H9 (cell line): Measurements from ENCODE around the gene NPRL2. TPM values are rescaled to one million over a fixed set of nuclear protein-coding genes. Genes with fewer than 3 reads are reported as not detected.

ENCODE experiments used
- DNase-seq: peaks from one replicate; pipeline ENCODE4 v3.0.0-alpha.2; 2017
- H2AFZ ChIP-seq: one replicate; pipeline ENCODE4 v1.6.1; 2013; ENCODE audit warnings: mild to moderate bottlenecking, low read length, control low read depth, moderate library complexity
- H2AK5ac ChIP-seq: 2 replicates; pipeline ENCODE4 v1.6.1; 2013; ENCODE audit warnings: low read length, control low read depth, mixed read lengths; ENCODE audit not compliant: insufficient read length
- H2BK120ac ChIP-seq: one replicate; pipeline ENCODE4 v1.6.1; 2013; ENCODE audit warnings: low read depth, mild to moderate bottlenecking, low read length, control low read depth, inconsistent platforms; ENCODE audit not compliant: poor library complexity, severe bottlenecking
- H2BK12ac ChIP-seq: 2 replicates; pipeline ENCODE4 v1.6.1; 2013; ENCODE audit warnings: low read length, control low read depth, mixed read lengths, low read depth; ENCODE audit not compliant: insufficient read length
- H2BK15ac ChIP-seq: 2 replicates; pipeline ENCODE4 v1.6.1; 2013; ENCODE audit warnings: low read depth, low read length, control low read depth
- H2BK20ac ChIP-seq: one replicate; pipeline ENCODE4 v1.6.1; 2013; ENCODE audit warnings: low read depth, mild to moderate bottlenecking, low read length, control low read depth, inconsistent platforms; ENCODE audit not compliant: poor library complexity, severe bottlenecking
- H2BK5ac ChIP-seq: 2 replicates; pipeline ENCODE4 v1.6.1; 2013; ENCODE audit warnings: low read length, control low read depth, mixed read lengths; ENCODE audit not compliant: insufficient read length
- H3K14ac ChIP-seq: 2 replicates; pipeline ENCODE4 v1.6.1; 2013; ENCODE audit warnings: low read length, control low read depth; ENCODE audit not compliant: insufficient read depth
- H3K18ac ChIP-seq: 2 replicates; pipeline ENCODE4 v1.6.1; 2013; ENCODE audit warnings: low read depth, mild to moderate bottlenecking, mixed read lengths, low read length, control low read depth; ENCODE audit not compliant: insufficient read length
- H3K23ac ChIP-seq: 2 replicates; pipeline ENCODE4 v1.6.1; 2013; ENCODE audit warnings: low read length, control low read depth, mixed read lengths, low read depth; ENCODE audit not compliant: insufficient read length
- H3K23me2 ChIP-seq: 2 replicates; pipeline ENCODE4 v1.6.1; 2013; ENCODE audit warnings: low read depth, mild to moderate bottlenecking, mixed read lengths, low read length, control low read depth; ENCODE audit not compliant: insufficient read length, poor library complexity, severe bottlenecking
- H3K27ac ChIP-seq: 2 replicates; pipeline ENCODE4 v1.5.1; 2013; ENCODE audit warnings: low read length, control low read depth, mixed read lengths, low read depth; ENCODE audit not compliant: insufficient read length
- H3K27me3 ChIP-seq: 2 replicates; pipeline ENCODE4 v1.6.1; 2013; ENCODE audit warnings: low read length, control low read depth, inconsistent platforms; ENCODE audit not compliant: insufficient read depth
- H3K4ac ChIP-seq: 2 replicates; pipeline ENCODE4 v1.6.1; 2013; ENCODE audit warnings: low read depth, mild to moderate bottlenecking, control low read depth, inconsistent platforms, low read length, moderate library complexity
- H3K4me1 ChIP-seq: 2 replicates; pipeline ENCODE4 v1.6.1; 2013; ENCODE audit warnings: low read length, control low read depth, inconsistent platforms; ENCODE audit not compliant: insufficient read depth
- H3K4me2 ChIP-seq: 2 replicates; pipeline ENCODE4 v1.6.1; 2013; ENCODE audit warnings: low read length, control low read depth, mixed read lengths; ENCODE audit not compliant: insufficient read length, insufficient read depth
- H3K56ac ChIP-seq: 2 replicates; pipeline ENCODE4 v1.6.1; 2013; ENCODE audit warnings: low read depth, mild to moderate bottlenecking, mixed read lengths, low read length, control low read depth; ENCODE audit not compliant: insufficient read length
- H3K79me1 ChIP-seq: 2 replicates; pipeline ENCODE4 v1.6.1; 2013; ENCODE audit warnings: low read depth, mild to moderate bottlenecking, moderate library complexity, low read length, control low read depth, inconsistent platforms; ENCODE audit not compliant: insufficient read depth, poor library complexity, severe bottlenecking
- H3K79me2 ChIP-seq: 2 replicates; pipeline ENCODE4 v1.6.1; 2013; ENCODE audit warnings: low read length, control low read depth, inconsistent platforms; ENCODE audit not compliant: insufficient read depth
- H3K9ac ChIP-seq: 2 replicates; pipeline ENCODE4 v1.6.1; 2013; ENCODE audit warnings: low read length, control low read depth, mixed read lengths; ENCODE audit not compliant: insufficient read length; ENCODE audit errors: extremely low read depth
- H3K9me3 ChIP-seq: one replicate; pipeline ENCODE4 v1.6.1; 2013; ENCODE audit warnings: low read depth, low read length, inconsistent platforms; ENCODE audit not compliant: control insufficient read depth
- H3T11ph ChIP-seq: one replicate; pipeline ENCODE4 v1.6.1; 2013; ENCODE audit warnings: mild to moderate bottlenecking, low read length, control low read depth, inconsistent platforms
- H4K20me1 ChIP-seq: one replicate; pipeline ENCODE4 v1.6.1; 2013; ENCODE audit not compliant: control insufficient read depth, insufficient read length, insufficient read depth
- H4K5ac ChIP-seq: 2 replicates; pipeline ENCODE4 v1.6.1; 2013; ENCODE audit warnings: low read depth, mild to moderate bottlenecking, mixed read lengths, low read length, control low read depth; ENCODE audit not compliant: insufficient read length
- H4K8ac ChIP-seq: replicated peaks from 2 replicates; pipeline ENCODE4 v1.6.1; 2013; ENCODE audit warnings: low read length, control low read depth, mixed read lengths, low read depth; ENCODE audit not compliant: insufficient read length
- H4K91ac ChIP-seq: 2 replicates; pipeline ENCODE4 v1.6.1; 2013; ENCODE audit warnings: low read depth, mild to moderate bottlenecking, moderate library complexity, mixed read lengths, low read length, control low read depth; ENCODE audit not compliant: insufficient read length
- H3K27ac Mint-ChIP-seq, 3 experiments: 2 replicates in 2 of 3; 3 replicates in 1 of 3; pipeline ENCODE4 v1.8.0; 2020 to 2021; ENCODE audit warnings: mixed read lengths in 3 of 3, mild to moderate bottlenecking in 1 of 3, moderate library complexity in 1 of 3
- H3K27me3 Mint-ChIP-seq: 2 replicates; pipeline ENCODE4 v1.8.0; 2021; ENCODE audit warnings: low read depth, mild to moderate bottlenecking, moderate library complexity, mixed read lengths
- H3K36me3 Mint-ChIP-seq, 3 experiments: 2 replicates in 2 of 3; 3 replicates in 1 of 3; pipeline ENCODE4 v1.8.0; 2020 to 2021; ENCODE audit warnings: low read depth in 3 of 3, mixed read lengths in 3 of 3; ENCODE audit not compliant: insufficient read depth in 1 of 3
- H3K4me1 Mint-ChIP-seq, 2 experiments: 2 replicates each; pipeline ENCODE4 v1.8.0; 2020; ENCODE audit warnings: mixed read lengths in 2 of 2
- H3K4me3 Mint-ChIP-seq, 2 experiments: 2 replicates in 1 of 2; 3 replicates in 1 of 2; pipeline ENCODE4 v1.8.0; 2020 to 2021; ENCODE audit warnings: mild to moderate bottlenecking in 2 of 2, mixed read lengths in 2 of 2, moderate library complexity in 1 of 2
- H3K9me3 Mint-ChIP-seq, 2 experiments: 2 replicates in 1 of 2; 3 replicates in 1 of 2; pipeline ENCODE4 v1.8.0; 2020; ENCODE audit warnings: mild to moderate bottlenecking in 2 of 2, mixed read lengths in 2 of 2, moderate library complexity in 1 of 2
- CTCF ChIP-seq: fragments of 200-600 bp; sonication (generic); conservative IDR thresholded peaks from 3 replicates; pipeline ENCODE4 v1.8.0; 2021; ENCODE audit warnings: antibody characterized with exemption, mild to moderate bottlenecking
- WGBS: extraction: QIAGEN DNeasy Blood & Tissue Kit; methylation state at CpG from one replicate; pipeline ENCODE4 v1.1.7; 2013; ENCODE audit warnings: missing lambda C conversion rate, low lambda C conversion rate, mixed read lengths; ENCODE audit not compliant: insufficient read length; ENCODE audit errors: extremely low coverage; 5-methylcytosine and 5-hydroxymethylcytosine counted together
- total RNA-seq: library from RNA; stranded (reverse); gene quantifications from 2 replicates; pipeline ENCODE4 v1.2.1, GENCODE V29; 2021

NPRL2 gene
- total RNA-seq, 1 experiment from 2014 or later = 23.4 TPM

GRCh38 chr3:50392101-50392715 is 41.6 kb upstream of the NPRL2 start:
- Histone ChIP-seq H2BK12ac (no peak overlapping the region), H4K20me1 (no peaks in the 10 kb centered on the region), H3K4me2 (no peak overlapping the region), H2AK5ac (no peak overlapping the region), H4K8ac (no peak overlapping the region), H2BK5ac (no peak overlapping the region), H3K27ac (no peak overlapping the region), H3K79me2 (no peaks in the 10 kb centered on the region), H3K9ac (no peak overlapping the region), H4K91ac (no peak overlapping the region), H3K14ac (no peak overlapping the region; the same call in 1 of the 2 replicates), H3K27me3 (no peaks in the 10 kb centered on the region), H3K4ac (no peak overlapping the region), H4K5ac (no peak overlapping the region), H3K18ac (no peak overlapping the region), H3K23ac (no peak overlapping the region), H2BK120ac (no peak overlapping the region), H2AFZ (no peak overlapping the region), H3K9me3 (no peaks in the 10 kb centered on the region), H3K79me1 (no peaks in the 10 kb centered on the region), H3T11ph (no peak overlapping the region), H3K23me2 (no peaks in the 10 kb centered on the region), H3K4me1 (no peaks in the 10 kb centered on the region), H2BK15ac (no peak overlapping the region), H2BK20ac (no peak overlapping the region), H3K56ac (no peak overlapping the region)
- Mint-ChIP-seq H3K4me1 (0 out of 4 replicates have a peak, but pooled peaks cover 0 to 6% of the 10 kb centered on the region in 2 experiments), H3K27me3 (peaks cover 6% of the 10 kb centered on the region), H3K4me3 (no peak overlapping the region), H3K36me3 (0 out of 7 replicates have a peak, but pooled peaks cover 0 to 4% (median 0%) of the 10 kb centered on the region in 3 experiments), H3K9me3 (no peaks in the 10 kb centered on the region), H3K27ac (no peak overlapping the region)
- no CpG with 5 or more reads among the region's 5 CpGs for WGBS
- DNase-seq = no peak
- no peak for TF ChIP-seq CTCF
